HFF-Myc (cell line): ENCODE data around the gene CELF4.

Experiments used
- DNase-seq: peaks from one replicate; pipeline ENCODE4 v3.0.0-alpha.2; 2011; ENCODE audit warnings: low read depth; ENCODE audit errors: extremely low read depth
- H3K4me3 ChIP-seq: replicated peaks from 2 replicates; pipeline ENCODE4 v1.5.1; 2011; ENCODE audit warnings: low read depth, mild to moderate bottlenecking, control low read depth, low read length
- TF ChIP-seq, protein P1 (sequence below): IDR thresholded peaks from 2 replicates; pipeline ENCODE4 v1.5.1; 2012; ENCODE audit warnings: mild to moderate bottlenecking, low read depth, low read length, control low read depth; ENCODE audit errors: missing control alignments

The CELF4 gene

GRCh38 chr18:37545461-37546271 is 19.9 kb downstream of the CELF4 start:
- no peak for DNase-seq
- TF ChIP-seq, protein P1, sequence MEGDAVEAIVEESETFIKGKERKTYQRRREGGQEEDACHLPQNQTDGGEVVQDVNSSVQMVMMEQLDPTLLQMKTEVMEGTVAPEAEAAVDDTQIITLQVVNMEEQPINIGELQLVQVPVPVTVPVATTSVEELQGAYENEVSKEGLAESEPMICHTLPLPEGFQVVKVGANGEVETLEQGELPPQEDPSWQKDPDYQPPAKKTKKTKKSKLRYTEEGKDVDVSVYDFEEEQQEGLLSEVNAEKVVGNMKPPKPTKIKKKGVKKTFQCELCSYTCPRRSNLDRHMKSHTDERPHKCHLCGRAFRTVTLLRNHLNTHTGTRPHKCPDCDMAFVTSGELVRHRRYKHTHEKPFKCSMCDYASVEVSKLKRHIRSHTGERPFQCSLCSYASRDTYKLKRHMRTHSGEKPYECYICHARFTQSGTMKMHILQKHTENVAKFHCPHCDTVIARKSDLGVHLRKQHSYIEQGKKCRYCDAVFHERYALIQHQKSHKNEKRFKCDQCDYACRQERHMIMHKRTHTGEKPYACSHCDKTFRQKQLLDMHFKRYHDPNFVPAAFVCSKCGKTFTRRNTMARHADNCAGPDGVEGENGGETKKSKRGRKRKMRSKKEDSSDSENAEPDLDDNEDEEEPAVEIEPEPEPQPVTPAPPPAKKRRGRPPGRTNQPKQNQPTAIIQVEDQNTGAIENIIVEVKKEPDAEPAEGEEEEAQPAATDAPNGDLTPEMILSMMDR: no peak
- H3K4me3 ChIP-seq: no peak overlapping the region

GRCh38 chr18:37544713-37545112 is 20.9 kb downstream of the CELF4 start:
- no peak overlapping the region for H3K4me3 ChIP-seq
- no peak for DNase-seq
- TF ChIP-seq, protein P1: no peak

DNA sequence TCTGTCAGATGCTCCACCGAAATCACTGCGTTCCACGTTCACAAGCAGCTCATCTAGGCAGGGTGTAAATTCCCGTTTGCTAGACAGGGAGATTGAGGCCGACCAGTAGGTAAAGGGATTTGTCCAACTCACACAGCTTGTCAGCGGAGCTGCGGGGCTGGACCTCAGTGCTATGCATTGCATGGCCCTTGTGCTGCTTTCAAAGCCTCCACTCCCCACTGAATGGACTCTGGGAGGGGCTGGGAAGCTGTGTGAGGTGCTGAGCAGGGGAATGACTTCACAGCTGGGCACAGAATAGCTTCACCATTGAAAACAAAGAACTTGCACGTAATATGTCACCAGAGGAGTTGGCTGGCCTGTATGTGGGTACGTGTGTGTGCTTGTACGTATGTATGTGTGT is 21.4 kb downstream of the CELF4 start:
- DNase-seq: no peak
- TF ChIP-seq, protein P1: no peak
- no peak overlapping the region for H3K4me3 ChIP-seq

- DNase-seq: no peak
- TF ChIP-seq, protein P1: no peak
- no peak overlapping the region for H3K4me3 ChIP-seq
Measured at GRCh38 chr18:37543321-37543720, 22.3 kb downstream of the CELF4 start.

GRCh38 chr18:37541517-37541916 is 24.1 kb downstream of the CELF4 start:
- DNase-seq: no peak
- no peak overlapping the region for H3K4me3 ChIP-seq
- TF ChIP-seq, protein P1: no peak

DNA sequence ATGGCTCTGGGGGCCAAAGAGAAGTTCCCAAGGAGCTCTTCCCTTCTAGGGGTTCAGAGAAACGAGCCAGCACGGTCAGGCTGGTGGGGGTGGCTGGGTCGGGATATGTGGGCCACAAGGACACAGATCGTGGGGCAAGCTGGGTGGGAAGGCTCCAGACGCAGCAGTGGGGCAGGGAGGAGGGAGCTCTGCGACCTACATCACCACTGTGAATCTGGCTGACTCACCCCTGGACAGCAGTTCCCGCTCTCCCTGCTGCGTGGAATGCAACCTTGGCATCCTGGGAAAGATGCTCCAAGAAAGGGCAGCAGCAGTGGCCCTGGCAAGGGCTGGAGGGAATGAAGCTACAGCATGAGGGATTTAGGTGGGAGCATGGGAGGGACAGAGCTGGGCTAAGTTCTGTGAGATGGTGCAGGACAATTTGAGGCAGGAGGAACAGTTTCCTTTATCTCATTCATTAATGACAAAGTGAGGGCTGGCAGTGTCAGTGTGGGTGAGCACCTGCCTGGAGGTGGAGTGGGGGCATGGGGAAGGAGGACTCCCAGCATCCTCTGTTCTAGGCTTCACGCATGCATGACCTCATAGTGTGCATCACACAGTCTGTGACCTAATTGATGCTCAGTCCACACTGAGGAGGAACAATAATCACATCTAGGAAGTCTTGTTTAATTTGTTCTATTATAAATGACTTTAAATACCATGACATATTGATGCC is 25.0 kb downstream of the CELF4 start:
- TF ChIP-seq, protein P1: no peak
- DNase-seq: no peak

More for the DNA sequence above, 25.0 kb downstream of the CELF4 start:
- H3K4me3 ChIP-seq: no peak overlapping the region
